ENCODE measurements around the gene ZNF132.
A peak's percentile ranks its signal among the peaks of the same experiment; 100 is the strongest.
"Not testable (repeated sequence)": the region's sequence is repeated elsewhere in the genome, so short reads cannot be mapped to it uniquely, and the experiment has no call there.

ZNF132 gene

DNA sequence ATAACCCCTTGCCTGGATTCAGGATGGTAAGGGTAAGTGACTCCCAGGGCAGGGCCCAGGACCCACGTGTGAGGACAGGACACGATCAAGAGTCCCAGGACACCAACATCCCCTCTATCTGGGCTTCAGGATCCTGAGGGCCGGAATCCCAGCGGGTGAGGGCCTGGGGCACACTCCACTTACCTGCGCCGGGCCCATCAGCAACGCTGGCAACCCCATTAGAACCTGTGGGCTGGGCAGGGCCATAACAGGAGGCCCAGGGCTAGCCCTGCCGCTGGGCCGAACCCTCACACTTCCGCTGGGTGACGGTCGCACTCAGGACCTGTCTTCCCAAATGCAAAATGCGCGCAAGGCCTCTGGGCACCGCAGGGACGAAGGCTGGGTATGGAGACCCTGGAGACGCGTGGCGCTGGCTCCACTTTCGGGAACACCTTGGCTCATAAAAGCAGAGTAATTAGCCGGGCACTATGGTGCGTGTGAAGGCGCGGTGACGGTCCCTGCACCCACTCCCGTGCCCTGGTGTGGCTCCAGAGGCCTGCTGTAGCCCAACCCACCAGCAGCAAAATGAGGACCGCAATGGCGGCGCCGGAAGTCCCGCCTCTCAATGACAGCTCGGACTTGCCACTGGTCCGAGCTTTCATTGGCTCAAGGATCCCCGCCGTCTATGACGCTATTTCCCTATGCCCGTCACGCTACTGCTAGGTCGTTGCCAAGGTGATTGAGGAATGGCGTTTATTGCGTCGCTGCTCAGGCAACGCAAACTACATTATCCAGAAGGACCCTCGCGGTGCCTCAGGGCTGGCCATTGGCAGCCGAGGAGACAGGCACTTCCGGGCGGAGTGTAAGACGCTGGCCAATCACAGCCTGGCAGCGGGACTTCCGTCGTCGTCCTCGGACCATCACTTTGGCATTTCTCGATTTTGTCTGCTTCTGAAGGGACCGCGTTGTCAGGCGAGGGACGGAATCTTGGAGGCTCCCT lies at the start of gene ZNF132:
Gene ZNF132 (minus strand): TSS at position 578 of the 979 bp plus-strand sequence. CDS start 332 bp downstream, at position 246.
- peak; percentile 98 for DNase-seq (ENCODE audit: low spot score)

DNA sequence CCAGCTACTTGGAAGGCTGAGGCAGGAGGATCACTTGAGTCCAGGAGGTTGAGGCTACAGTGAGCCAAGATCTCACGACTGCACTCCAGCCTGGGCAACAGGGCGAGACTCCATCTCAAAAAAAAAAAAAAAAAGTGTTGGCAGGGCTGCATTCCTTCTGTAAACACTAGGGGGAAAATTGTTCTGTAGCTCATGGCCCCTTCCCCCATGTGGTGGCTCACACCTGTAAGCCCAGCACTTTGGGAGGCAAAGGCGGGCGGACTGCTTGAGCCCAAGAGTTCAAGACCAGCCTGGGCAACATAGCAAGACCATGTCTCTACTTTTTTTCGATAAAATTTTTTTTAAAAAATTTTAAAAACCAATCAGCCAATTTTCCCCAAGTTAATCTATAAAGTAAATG lies 44.4 kb upstream of the ZNF132 start:
- DNase-seq (ENCODE audit: low spot score) = not testable (repeated sequence)

DNA sequence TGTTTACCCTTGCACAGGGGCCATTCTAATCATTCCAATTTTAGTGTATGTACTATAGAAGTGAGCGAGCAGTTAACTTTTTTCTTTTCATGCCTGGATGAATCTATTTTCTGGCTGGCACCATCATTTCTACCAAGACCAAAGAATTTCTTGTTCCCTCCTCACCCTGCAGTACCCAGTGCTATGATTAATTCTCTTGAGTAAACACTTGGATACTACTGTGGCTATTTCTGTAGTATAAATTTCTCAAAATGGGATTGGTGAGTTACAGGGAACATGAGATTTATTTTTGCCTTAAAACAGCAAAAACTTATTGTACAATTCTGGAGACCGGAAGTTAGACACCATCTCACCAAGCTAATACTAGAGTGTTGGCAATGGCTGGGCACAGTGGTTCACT lies 43.8 kb upstream of the ZNF132 start:
- DNase-seq (ENCODE audit: low spot score) = no peak

DNA sequence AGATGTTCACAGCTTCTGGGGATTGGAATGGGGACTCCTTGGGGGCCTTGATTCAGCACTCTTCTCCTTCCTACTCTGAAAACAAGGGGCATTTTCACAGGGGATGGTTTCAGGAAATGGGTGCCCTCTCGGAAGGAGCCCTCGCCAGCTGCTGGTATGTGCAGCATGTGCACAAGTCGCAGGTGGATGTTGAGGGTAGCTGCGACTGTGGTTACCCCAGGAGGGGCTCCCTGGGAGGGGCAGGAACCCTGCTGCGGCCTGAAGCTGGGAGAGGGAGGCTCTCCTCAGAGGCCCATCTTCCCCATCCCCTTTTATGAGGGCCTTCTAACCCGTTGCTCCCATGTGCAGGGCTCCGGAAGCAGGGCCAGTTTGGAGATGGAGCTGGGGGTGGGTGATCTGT lies 42.4 kb upstream of the ZNF132 start:
- DNase-seq (ENCODE audit: low spot score) = no peak

DNA sequence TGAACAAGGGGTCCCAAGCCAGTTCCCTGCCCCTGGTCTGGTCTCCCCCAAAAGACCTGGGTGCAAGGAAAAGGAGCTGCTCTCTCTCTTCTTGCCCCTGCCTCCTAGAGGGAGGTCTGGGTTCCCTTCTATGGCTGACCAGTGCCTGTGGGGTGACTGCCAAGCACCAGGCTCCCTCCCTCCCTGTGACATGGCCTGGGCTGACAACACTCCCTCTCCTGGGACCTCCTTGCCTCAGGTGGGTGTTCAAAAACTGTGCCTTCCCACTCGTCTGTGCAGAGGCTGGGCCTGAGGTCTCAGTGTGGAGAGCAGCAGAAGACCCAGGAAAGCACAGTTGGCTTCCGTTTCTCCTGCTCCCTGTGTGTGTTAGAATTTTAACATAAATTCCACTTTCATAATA lies 40.9 kb upstream of the ZNF132 start:
- DNase-seq (ENCODE audit: low spot score) = no peak

DNA sequence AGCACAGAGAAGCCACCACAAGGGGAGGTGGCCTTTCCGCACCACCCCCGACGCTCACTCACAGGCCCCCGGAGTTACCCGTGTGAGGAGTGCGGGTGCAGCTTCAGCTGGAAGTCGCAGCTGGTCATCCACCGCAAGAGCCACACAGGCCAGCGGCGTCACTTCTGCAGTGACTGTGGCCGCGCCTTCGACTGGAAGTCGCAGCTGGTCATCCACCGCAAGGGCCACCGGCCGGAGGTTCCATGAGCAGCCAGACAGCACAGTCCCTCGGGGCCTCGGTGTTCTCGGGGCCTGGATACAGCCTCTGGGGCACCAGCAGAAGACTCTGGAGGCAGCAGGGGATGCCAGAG lies 40.5 kb upstream of the ZNF132 start:
- no peak for DNase-seq (ENCODE audit: low spot score)

DNA sequence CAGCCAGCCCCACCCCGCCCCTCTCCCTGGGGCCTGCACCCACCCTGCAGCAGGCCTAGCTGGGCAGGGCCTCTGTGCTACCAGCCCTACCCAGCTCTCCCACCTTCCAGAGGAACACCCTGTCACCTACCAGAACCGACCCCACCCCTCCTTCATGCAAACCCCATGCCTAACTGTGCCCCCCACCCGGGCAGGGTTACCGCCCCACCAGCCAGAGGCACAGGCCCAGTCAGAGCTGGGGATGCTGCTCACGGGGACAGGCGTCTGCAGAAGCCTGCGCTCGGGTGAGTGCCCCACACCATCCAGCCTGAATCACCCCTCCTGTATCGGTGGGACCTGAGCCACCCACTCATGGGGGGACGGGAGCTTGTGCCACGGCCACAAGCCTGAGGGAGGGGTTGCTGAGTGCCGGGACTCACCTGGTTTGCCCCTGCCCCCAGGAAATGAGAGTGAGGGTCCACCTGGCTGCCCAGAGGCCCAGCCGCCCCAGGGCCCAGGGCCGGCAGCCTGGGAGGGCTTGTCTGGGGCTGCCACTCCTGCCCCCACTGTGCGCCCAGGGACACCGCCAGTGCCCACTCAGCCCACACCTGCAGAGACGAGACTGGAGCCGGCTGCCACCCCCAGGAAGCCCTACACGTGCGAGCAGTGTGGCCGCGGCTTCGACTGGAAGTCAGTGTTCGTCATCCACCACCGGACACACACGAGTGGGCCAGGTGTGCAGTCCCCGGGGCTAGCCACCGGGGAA lies 40.0 kb upstream of the ZNF132 start:
- DNase-seq (ENCODE audit: low spot score) = no peak

DNA sequence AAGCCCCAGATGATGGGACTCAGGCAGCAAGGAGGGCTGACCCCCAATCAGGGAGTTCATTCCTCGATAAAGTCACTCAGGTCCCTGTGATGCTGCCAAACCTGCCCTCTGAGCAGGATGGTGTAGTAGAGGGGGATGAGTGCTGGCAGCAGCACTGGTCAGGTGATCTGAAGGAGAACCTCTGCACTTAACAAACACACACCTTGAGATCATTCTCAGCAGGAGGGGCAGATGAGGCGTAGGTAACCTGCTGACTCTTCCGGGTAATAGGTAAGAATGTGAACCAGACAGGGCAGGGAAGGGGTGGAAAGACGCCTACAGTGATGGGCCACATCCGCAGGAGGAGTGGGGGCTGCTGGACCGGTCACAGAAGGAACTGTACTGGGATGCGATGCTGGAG lies 39.4 kb upstream of the ZNF132 start:
- DNase-seq (ENCODE audit: low spot score) = no peak

DNA sequence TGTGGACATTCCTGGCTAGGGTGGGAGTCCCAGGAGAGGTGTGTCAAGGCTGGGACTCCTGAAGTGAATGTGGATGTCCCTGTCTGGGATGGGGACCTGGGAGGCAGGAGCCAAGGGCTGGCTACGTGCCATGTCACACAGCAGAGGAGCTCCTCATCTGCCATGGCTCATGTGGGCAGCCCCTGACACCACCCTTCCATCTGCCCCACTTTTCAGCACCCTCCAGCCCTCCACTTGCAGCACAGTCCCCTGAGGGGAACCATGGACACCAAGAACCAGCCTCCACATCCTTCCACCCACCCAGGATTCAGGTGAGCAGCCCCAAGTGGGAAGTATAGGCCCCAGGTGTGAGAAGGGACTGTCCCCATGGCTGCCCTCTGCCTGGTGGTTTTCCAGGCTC lies 37.9 kb upstream of the ZNF132 start:
- no peak for DNase-seq (ENCODE audit: low spot score)

DNA sequence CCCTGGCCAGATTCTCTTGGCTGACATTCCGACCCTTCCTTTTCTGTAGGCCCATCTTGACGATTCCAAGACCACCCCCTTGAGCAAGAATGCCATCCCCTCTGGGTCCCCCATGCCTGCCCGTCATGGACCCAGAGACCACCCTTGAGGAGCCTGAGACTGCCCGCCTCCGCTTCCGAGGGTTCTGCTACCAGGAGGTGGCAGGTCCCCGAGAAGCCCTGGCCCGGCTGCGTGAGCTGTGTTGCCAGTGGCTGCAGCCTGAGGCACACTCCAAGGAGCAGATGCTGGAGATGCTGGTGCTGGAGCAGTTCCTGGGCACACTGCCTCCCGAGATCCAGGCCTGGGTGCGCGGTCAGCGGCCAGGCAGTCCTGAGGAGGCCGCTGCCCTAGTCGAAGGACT lies 37.2 kb upstream of the ZNF132 start:
- DNase-seq (ENCODE audit: low spot score) = no peak

DNA sequence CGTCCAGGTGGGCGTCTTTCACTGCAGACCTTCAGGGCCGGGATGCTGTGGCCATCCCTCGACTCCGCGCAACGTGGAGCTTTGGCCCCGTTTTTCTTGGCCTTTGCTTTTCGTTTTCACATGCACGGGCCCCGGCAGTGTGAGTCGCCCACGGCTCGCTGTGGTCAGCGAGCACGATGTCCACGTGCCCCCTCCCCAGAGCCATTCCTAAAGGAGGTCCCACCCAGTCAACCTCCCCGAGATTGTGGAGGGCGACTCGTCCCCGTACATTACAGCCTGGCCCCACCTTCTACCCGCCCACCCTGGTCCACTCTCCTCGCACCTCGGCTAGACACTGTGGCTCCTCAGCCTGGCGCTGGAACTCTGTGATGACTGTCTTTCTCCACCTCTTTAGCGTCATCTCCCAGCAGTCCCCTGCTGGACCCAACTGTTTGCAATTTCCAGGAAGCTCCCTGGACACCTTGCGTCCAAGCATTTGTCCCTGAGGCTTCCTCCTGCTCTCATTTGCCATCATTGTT lies 36.6 kb upstream of the ZNF132 start:
- no peak for DNase-seq (ENCODE audit: low spot score)

DNA sequence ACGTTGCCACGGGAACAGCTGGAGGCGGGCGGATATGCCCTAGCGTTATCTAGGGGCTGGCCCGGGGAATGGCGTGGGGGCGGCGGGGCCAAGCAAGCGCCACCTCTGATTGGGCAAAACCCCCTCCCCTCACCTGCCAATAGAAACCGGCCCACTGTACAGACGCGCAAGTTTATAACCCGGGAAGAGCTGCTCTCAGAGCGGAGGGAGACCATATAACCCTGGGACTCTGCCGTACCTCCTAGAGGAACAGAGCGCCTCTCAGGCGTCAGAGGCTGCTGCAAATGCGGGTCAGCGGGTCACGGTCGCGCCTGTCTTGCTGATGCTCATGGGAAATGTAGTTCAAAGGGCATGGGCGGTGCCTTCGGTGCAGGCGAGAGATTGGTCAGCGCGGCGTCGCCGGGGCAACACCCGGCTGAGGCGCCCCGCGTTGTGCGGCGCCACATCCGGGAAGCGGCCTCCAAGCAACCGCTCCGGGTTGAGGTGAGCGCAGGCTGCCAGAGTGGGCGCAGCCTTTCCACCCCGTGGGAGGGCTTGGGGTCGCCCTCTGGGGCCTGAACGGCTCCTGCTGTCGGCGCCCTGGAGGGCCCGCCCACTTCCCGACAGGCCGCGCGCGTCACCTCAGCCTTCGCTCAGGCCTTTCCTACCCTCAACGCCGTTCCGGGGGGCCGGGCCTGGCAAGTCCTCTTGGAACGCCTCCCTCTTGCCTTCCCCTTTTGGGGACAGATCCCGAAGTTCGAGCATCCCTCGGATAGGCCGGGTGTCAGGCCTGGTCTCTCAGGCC lies 36.0 kb upstream of the ZNF132 start, which contains the start of gene ZNF446:
Gene ZNF446 (plus strand): TSS at position 639 of the 784 bp plus-strand sequence. CDS start 867 bp downstream, outside the sequence.
- DNase-seq (ENCODE audit: low spot score) = peak; percentile 97

DNA sequence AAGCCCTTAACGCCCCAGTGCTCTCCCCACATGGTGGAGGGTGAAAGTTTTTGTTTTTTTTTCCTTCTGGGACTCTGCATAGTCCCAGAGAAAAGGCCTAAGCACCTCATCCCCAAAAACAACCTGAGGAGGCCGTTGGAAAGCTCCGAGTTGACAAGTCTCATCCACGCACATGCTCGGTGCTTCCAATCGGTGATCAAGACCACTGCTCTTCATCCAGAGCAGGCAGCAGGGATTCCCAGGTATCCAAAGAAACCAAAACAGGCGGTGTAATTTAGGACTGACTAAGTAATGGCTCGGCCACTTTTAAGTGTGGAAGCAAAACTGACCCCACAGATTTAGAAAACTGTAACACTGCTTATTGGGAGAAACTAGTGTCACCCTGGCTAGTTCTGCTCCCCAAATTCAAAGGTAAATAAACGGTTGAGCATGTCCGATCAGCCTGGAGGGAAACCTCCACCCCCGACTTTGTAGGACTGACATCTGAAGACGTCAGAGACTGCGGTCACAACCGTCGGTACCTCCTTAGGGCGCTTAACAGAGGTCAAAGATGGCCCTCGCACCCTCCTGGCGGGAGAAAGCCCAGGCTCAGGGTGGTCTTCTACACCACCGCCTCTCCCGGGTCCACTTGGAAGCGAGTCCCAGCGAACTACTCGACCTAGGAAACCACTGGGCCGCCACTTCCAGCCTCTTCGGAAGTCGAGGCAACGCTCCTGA lies 35.2 kb upstream of the ZNF132 start:
- DNase-seq (ENCODE audit: low spot score) = no peak

DNA sequence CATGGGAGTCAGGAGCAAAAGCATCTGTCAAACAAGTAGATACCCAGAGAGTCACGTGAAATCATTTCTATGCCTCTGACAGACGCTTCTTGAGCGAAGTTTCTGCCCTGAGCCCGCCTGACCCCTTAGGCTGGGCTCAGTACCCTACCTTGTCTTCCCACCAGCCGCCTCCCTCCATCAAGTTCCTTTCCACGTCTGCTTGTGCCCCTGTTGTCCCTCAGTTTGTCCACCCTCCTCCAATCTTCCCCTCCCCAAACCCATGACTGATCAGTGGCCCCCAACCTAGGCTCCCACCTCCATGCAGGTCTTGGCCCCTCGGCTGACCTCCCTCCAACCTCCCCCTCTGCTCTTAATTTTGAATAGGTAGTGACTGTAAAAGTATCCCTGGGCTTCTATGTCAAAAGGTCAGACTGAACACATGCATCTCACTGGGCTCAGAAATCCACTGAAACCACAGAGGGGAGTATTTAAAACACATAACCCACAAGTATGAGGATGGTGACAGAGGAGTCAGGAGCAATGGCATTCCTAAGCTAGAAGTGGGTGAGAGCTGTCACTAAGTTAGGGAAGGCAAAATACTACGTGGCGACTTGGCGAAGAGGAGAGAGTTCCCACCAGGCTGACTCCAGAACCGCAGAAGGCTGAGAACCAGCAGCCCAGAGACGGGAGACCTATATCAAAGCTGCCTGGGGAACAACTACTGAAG lies 34.5 kb upstream of the ZNF132 start:
- no peak for DNase-seq (ENCODE audit: low spot score)

DNA sequence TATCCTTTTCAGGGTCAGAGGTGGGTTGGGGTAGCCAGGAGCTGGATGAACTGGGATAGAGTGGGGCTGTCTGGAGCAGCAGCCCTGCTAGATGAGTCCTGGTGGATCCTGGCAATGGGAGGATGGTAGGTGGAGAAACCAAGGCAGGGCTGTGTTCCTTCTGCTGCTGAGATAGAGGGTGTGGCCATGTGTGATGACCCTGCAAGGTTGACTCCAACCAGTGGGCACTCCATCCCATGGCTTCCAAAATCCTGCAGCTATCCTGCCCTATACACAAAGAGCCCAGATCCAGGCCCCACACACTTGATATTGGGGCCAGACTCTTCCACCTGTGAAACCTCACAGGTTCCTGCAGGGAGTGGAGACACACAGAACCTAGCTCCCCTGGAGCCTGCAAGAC lies 33.8 kb upstream of the ZNF132 start:
- no peak for DNase-seq (ENCODE audit: low spot score)

DNA sequence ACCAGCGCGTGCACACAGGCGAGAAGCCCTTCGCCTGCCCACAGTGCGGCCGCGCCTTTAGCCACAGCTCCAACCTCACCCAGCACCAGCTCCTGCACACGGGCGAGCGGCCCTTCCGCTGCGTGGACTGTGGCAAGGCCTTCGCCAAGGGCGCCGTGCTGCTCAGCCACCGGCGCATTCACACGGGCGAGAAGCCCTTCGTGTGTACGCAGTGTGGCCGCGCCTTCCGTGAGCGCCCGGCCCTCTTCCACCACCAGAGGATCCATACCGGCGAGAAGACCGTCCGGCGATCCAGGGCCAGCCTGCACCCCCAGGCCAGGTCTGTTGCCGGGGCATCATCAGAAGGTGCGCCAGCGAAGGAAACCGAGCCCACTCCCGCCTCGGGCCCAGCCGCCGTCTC lies 31.8 kb upstream of the ZNF132 start:
- no peak for DNase-seq (ENCODE audit: low spot score)

DNA sequence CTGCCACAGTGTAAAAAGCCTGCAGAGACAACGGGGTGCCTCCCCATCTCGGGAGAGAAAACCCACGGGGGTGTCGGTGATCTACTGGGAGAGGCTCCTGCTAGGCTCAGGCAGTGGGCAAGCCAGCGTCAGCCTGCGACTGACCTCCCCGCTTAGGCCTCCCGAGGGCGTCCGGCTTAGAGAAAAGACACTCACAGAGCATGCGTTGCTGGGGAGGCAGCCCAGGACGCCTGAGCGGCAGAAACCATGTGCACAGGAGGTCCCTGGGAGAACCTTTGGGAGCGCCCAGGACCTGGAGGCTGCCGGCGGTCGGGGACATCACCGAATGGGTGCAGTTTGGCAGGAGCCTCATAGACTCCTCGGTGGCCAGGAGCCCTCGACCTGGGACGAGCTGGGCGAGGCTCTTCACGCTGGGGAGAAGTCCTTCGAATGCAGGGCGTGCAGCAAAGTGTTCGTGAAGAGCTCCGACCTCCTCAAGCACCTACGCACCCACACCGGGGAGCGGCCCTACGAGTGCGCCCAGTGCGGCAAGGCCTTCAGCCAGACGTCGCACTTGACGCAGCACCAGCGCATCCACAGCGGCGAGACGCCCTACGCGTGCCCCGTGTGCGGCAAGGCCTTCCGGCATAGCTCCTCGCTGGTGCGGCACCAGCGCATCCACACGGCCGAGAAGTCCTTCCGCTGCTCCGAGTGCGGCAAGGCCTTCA lies 31.0 kb upstream of the ZNF132 start:
- DNase-seq (ENCODE audit: low spot score) = not testable (repeated sequence)

DNA sequence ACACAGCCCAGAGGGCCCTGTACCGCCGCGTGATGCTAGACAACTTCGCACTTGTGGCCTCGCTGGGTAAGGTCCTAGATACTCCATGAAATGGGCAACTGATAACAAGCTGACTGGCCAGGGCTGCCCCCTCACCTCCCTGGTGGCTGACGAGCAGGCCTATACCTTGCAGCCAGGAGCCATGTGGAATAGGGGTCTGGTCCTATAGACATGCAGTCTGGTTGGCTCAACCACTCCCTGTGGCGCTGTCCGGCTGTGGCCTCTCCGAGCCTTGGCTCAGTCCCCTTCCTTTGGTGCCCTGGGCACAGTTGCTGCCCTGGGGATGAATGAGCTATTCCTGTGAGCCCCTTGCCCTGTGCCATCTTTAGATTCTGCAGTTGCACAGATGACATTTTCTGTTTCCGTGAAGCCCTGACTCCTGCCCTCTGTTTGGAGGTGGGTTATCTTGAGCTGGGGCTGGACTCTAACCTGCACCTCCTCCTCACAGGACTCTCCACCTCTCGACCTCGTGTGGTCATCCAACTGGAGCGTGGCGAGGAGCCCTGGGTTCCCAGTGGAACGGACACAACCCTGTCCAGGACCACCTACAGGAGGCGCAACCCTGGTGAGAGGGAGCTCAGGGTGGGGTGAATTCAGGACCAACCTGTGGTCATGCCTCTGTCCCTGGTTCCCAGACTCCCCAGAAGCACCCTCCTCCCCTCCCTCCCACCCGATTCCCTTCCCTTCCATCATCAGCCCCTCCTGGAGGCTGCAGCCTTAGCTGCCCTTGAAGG lies 29.5 kb upstream of the ZNF132 start:
- DNase-seq (ENCODE audit: low spot score) = no peak

DNA sequence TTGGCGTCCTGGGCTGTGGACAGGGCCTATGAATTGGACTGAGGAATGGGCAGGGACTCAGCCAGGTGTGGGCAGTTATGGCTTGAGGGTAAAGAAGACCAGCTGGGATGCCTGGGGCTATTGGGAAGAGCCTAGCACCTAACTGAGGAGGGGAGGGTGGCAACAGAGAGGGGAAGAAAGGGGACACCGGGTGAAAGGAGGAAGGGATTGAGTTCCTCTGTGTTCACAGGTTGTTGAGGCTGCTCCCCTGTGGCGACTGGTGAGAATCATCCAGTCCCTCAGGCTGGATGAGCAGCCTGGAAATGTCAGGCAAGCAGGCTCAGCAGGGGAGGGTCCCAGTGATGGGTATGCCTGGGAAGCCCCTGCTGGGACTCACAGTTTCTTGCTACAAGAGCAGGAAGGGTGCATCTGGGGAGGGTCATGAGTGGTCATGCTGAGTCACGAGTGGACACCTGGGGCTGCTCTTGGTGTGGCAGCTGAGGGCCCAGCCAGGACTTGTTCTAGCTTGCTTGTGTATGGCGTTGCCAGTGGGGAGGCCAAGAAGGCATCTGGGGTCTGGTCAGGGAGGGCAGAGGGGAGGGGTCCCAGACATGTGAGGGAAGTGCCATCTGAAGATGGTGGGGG lies 28.4 kb upstream of the ZNF132 start:
- DNase-seq (ENCODE audit: low spot score) = no peak

Data from activated CD4-positive, alpha-beta T cell treated with anti-CD3 and anti-CD28 coated beads, Interleukin-2, Interleukin-4, amounts not matched to agents 100 ng/mL and 50 ng/mL, durations not matched to agents 16 hours and 8 hours (primary cell).